Ecto neural progenitor cell (in vitro differentiated cells): ENCODE measurements around the gene SERPINB5.

Experiments
- DNase-seq: peaks from one replicate; pipeline ENCODE4 v3.0.0-alpha.2; 2018; ENCODE audit warnings: low spot score

Gene SERPINB5

GRCh38 chr18:63528863-63529492 is 52.2 kb downstream of the SERPINB5 start:
- DNase-seq = no peak

DNA sequence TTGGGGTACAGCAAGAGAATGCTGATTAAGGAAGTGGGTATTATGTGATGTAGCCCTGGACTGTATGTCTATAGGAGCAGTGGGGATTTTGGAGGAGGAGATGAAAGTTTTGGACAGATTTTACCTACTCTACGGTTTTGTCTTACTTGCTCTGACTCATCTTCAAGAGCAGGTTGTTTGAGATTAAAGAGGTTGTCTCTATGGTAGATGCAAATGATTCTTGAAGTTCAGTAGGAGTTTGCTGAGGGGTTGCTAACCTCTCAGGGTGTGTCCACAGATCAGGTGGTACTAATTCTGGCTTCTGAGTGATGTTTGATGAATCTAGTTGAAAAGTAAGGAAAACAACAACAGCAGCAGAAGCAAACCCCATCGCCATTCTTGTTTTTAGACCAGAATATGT is 55.7 kb downstream of the SERPINB5 start:
- DNase-seq = no peak

DNA sequence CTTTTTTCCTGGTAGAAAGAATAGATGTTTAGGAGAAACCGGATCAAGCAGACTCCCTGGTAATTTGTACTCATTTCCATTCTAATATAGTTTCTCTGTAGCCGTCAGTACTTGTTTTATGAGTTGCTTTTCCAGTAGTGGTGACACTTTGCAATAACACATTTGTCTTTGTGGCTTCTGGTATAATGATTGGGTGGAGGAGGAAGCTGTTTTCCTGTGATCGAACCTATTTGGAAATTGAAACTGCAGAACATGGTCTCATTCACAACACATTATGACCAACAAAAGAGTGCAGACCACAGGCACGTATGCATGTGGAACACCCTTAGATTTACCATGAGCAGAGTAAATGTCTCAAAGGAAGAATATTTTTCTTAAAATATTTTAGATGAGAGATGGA is 57.9 kb downstream of the SERPINB5 start:
- no peak for DNase-seq

GRCh38 chr18:63539904-63540510 is 63.2 kb downstream of the SERPINB5 start:
- no peak for DNase-seq

DNA sequence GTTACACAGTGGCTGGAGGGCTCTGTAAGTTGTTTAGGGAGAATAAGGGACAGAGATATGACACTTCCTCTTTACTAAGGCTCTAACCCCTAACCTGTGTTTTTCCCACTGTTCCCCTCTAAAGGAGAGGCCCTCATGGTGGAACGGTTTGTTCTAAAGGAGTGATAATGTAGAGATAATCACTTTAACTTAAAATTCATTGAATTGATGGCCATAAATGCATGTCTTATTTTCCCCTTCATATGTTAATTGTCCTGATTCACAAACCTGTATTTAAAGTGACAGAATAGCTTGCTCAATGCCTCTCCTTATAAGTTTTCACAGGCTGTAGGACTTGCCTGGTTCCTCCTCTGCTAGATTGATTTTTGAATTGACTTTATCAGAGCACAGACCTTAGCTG is 65.3 kb downstream of the SERPINB5 start, which contains the start of gene SERPINB12:
TSS of gene SERPINB12 (plus strand) at position 301 of the 400 bp plus-strand sequence. CDS start 13,791 bp downstream, outside the sequence.
- DNase-seq = no peak

DNA sequence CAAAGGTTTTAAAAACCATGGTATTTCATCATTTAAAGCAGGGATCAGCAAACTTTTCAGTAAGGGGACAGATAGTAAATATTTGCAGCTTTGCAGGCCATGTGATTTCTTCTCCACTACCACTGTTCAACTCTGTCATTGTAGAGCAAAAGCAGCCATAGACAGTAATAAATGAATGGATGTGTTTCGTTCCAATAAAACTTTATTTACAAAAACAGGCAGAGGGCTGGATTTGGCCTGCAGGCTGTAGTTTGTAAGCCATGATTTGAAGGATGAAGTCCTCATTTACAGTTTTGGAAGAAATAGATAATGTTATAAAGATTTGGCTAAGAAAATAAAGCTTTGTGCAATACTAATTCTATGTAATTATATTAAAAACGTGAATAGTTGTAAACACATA is 67.3 kb downstream of the SERPINB5 start:
- no peak for DNase-seq

- no peak for DNase-seq
Observed at GRCh38 chr18:63545000-63545399, 68.2 kb downstream of the SERPINB5 start.

DNA sequence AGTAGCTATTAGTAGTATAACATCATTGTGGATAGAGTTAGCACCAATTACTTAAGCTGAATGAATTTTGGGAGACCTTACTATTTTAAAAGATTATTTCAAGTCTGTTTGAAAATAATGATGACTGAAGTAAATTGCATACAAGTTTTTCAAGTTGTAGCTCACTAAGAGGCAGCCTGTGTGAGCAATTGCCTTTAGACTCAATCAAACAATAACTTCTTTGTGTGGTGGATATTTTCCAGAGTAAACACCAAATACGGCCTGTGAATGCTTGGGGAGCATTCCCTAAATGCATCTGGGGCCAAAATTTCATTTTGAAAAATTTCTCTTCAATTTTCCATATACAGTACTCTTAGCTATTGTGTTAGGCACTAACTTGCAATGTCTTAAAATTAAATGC is 73.3 kb downstream of the SERPINB5 start:
- DNase-seq = no peak

GRCh38 chr18:63551769-63552168 is 75.0 kb downstream of the SERPINB5 start:
- DNase-seq = no peak

DNA sequence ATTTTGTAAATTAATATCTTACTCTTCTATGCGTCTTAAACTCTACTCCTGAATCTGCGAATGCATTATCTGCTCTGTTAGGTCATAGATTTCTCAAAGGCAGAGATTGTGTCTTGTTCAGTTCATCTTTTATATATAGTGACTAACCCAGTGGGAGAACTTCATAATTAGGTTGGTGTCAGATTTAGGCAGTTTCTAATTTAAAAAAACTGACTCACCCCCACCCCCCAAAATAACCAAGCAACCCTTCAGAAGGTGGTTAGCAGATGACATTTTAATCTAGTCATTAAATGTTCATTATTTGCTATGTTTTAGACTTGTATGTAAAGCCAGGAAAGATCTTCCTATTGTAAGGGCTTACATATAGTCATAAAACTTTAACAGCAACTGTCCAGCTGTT is 75.8 kb downstream of the SERPINB5 start:
- DNase-seq = no peak

GRCh38 chr18:63553081-63553480 is 76.3 kb downstream of the SERPINB5 start:
- no peak for DNase-seq
